ENCODE data around the gene KASH5.

- TF ChIP-seq POLR2A (IDR thresholded peaks at IDR 0.05; ENCODE audit: low read length) (no peak), GATA1 (IDR thresholded peaks at IDR 0.05; ENCODE audit: low read depth, low read length) (no peak)
These were observed 8.9 kb downstream of the KASH5 start for GRCh38 chr19:49396738-49397505.

All from erythroblast (primary cell).